Measurements from ENCODE around the gene CBL.
A peak's percentile ranks its signal among the peaks of the same experiment; 100 is the strongest.
"Not testable (repeated sequence)": the region's sequence is repeated elsewhere in the genome, so short reads cannot be mapped to it uniquely, and the experiment has no call there.

The CBL gene

GRCh38 chr11:119210050-119210449 is 3.9 kb downstream of the CBL start:
- DNase-seq (ENCODE audit: low spot score), result no peak

- no peak for DNase-seq (ENCODE audit: low spot score)
Measured at GRCh38 chr11:119218141-119218878, 12.2 kb downstream of the CBL start.

- DNase-seq (ENCODE audit: low spot score), result peak; percentile 36
Measured at GRCh38 chr11:119222308-119222707, 16.2 kb downstream of the CBL start.

GRCh38 chr11:119222891-119223290 is 16.8 kb downstream of the CBL start:
- no peak for DNase-seq (ENCODE audit: low spot score)

GRCh38 chr11:119223856-119224255 is 17.7 kb downstream of the CBL start:
- DNase-seq (ENCODE audit: low spot score), result no peak

- DNase-seq (ENCODE audit: low spot score), result not testable (repeated sequence)
Measured at GRCh38 chr11:119228535-119229287, 22.6 kb downstream of the CBL start.

GRCh38 chr11:119229288-119229672 is 23.1 kb downstream of the CBL start:
- no peak for DNase-seq (ENCODE audit: low spot score)

- no peak for DNase-seq (ENCODE audit: low spot score)
Measured at GRCh38 chr11:119229741-119230140, 23.6 kb downstream of the CBL start.

GRCh38 chr11:119236490-119236889 is 30.4 kb downstream of the CBL start:
- no peak for DNase-seq (ENCODE audit: low spot score)

GRCh38 chr11:119236891-119237290 is 30.8 kb downstream of the CBL start:
- no peak for DNase-seq (ENCODE audit: low spot score)

GRCh38 chr11:119237515-119237914 is 31.4 kb downstream of the CBL start:
- no peak for DNase-seq (ENCODE audit: low spot score)

GRCh38 chr11:119248750-119249670 is 42.9 kb downstream of the CBL start:
- DNase-seq (ENCODE audit: low spot score), result no peak

- no peak for DNase-seq (ENCODE audit: low spot score)
Measured at GRCh38 chr11:119249671-119250010, 43.5 kb downstream of the CBL start.

- DNase-seq (ENCODE audit: low spot score), result no peak
Measured at GRCh38 chr11:119251114-119251513, 45.0 kb downstream of the CBL start.

GRCh38 chr11:119254239-119254638 is 48.1 kb downstream of the CBL start:
- DNase-seq (ENCODE audit: low spot score), result no peak

- no peak for DNase-seq (ENCODE audit: low spot score)
Measured at GRCh38 chr11:119258180-119258579, 52.0 kb downstream of the CBL start.

GRCh38 chr11:119258983-119259382 is 52.8 kb downstream of the CBL start:
- no peak for DNase-seq (ENCODE audit: low spot score)

- no peak for DNase-seq (ENCODE audit: low spot score)
Measured at GRCh38 chr11:119262668-119263351, 56.7 kb downstream of the CBL start.

- DNase-seq (ENCODE audit: low spot score), result no peak
Measured at GRCh38 chr11:119263352-119263940, 57.3 kb downstream of the CBL start.

- DNase-seq (ENCODE audit: low spot score), result no peak
Measured at GRCh38 chr11:119266063-119266462, 59.9 kb downstream of the CBL start.

- DNase-seq (ENCODE audit: low spot score), result no peak
Measured at GRCh38 chr11:119266517-119267255, 60.5 kb downstream of the CBL start.
